ENCODE measurements around the gene STARD10.

STARD10 gene

GRCh38 chr11:72704783-72705265 lies 89.0 kb downstream of the STARD10 start:
- no peak for DNase-seq
